ENCODE data around the gene MTFP1.
"Not testable (repeated sequence)": the region's sequence is repeated elsewhere in the genome, so short reads cannot be mapped to it uniquely, and the experiment has no call there.

MTFP1 gene

GRCh38 chr22:30425616-30426387, at the start of gene MTFP1:
TSS of gene MTFP1 (plus strand) at chr22:30425768. CDS start at chr22:30425880, 112 bp downstream.
- DNase-seq, result peak; percentile 57

- no peak for DNase-seq
Measured at GRCh38 chr22:30380011-30380410, 45.6 kb upstream of the MTFP1 start.

- DNase-seq, result no peak
Measured at GRCh38 chr22:30381264-30381663, 44.3 kb upstream of the MTFP1 start.

GRCh38 chr22:30382340-30382739, 43.2 kb upstream of the MTFP1 start:
- no peak for DNase-seq

GRCh38 chr22:30383061-30383460, 42.5 kb upstream of the MTFP1 start:
- no peak for DNase-seq

GRCh38 chr22:30385942-30386341, 39.6 kb upstream of the MTFP1 start:
- DNase-seq, result no peak

GRCh38 chr22:30386608-30386959, 39.0 kb upstream of the MTFP1 start:
- DNase-seq, result no peak

- DNase-seq, result peak; percentile 83
Measured at GRCh38 chr22:30386960-30387827, 38.4 kb upstream of the MTFP1 start, which contains the start of gene RNF215. TSS of gene RNF215 (minus strand) at chr22:30387411. CDS start at chr22:30387313, 98 bp downstream.

- DNase-seq, result peak; percentile 79
Measured at GRCh38 chr22:30390974-30391691, 34.4 kb upstream of the MTFP1 start.

GRCh38 chr22:30392661-30393321, 32.8 kb upstream of the MTFP1 start:
- DNase-seq, result no peak

- no peak for DNase-seq
Measured at GRCh38 chr22:30393322-30393680, 32.3 kb upstream of the MTFP1 start.

- no peak for DNase-seq
Measured at GRCh38 chr22:30393885-30394284, 31.7 kb upstream of the MTFP1 start.

GRCh38 chr22:30396871-30397655, 28.5 kb upstream of the MTFP1 start, which contains the start of gene SEC14L2:
TSS of gene SEC14L2 (plus strand) at chr22:30397018. CDS start at chr22:30397117, 99 bp downstream.
- DNase-seq, result peak; percentile 52

- DNase-seq, result no peak
Measured at GRCh38 chr22:30397656-30398635, 27.6 kb upstream of the MTFP1 start.

GRCh38 chr22:30398685-30399680, 26.6 kb upstream of the MTFP1 start:
- no peak for DNase-seq

- no peak for DNase-seq
Measured at GRCh38 chr22:30399718-30400117, 25.9 kb upstream of the MTFP1 start.

GRCh38 chr22:30400159-30400558, 25.4 kb upstream of the MTFP1 start:
- DNase-seq, result no peak

GRCh38 chr22:30401024-30401423, 24.5 kb upstream of the MTFP1 start:
- DNase-seq, result not testable (repeated sequence)
